GM19099 (cell line): ENCODE measurements around the gene LTBP4.

Experiments
- POLR2A ChIP-seq: IDR thresholded peaks from 3 replicates; pipeline ENCODE4 v1.6.1; 2011; ENCODE audit warnings: low read depth; ENCODE audit not compliant: insufficient read length; ENCODE audit errors: extremely low read depth

LTBP4 gene

GRCh38 chr19:40646743-40647254 is 45.6 kb downstream of the LTBP4 start:
- TF ChIP-seq POLR2A: no peak

- no peak for TF ChIP-seq POLR2A
Observed at GRCh38 chr19:40650749-40651305, 49.7 kb downstream of the LTBP4 start.

DNA sequence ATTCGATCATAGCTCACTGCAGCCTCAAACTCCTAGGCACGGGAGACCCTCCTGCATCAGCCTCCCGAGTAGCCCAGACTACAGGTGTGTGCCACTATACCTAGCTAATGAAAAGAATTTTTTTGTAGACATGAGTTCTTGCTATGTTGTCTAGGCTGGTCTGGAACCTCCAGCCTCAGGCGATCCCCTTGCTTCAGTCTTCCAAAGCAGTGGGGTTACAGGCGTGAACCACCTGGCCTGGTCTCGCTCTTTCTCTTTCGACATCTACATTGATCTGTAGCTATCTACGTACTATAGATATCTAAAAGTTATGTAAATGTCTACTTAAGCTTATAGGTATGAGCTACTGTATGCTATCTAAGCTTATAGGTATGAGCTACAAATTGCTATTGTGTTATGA is 56.9 kb downstream of the LTBP4 start:
- no peak for TF ChIP-seq POLR2A

DNA sequence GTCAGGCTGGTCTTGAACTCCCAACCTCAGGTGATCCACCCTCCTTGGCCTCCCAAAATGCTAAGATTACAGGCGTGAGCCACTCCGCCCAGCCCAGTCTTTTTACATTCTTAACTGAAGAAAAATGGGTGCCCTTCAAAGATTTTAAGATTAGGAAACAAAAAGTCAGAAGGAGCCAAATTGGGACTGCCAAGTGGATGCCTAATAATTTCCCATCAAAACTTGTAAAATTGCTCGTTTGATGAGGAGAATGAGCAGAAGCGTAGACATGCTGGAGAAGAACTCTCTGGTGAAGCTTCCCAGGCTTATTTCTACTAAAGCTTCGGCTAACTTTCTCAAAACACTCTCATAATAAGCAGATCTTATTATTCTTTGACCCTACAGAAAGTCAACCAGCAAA is 57.9 kb downstream of the LTBP4 start:
- TF ChIP-seq POLR2A: no peak

DNA sequence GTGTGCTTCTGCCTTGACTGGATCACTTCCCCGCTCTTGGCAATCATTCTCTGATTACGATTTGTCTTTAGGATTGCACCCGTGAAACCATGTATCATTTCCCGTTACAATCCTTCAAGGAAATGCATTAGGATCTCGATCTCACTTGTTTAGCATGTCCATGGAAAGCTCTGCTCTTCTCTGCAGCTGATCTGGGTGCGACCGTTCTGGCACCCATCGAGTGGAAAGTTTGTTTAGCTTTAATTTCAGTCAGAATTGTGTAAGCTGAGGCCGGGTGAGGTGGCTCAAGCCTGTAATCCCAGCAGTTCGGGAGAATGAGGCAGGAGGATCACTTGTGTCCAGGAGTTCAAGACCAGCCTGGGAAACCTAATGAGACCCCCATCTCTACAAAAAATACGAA is 58.4 kb downstream of the LTBP4 start:
- no peak for TF ChIP-seq POLR2A

DNA sequence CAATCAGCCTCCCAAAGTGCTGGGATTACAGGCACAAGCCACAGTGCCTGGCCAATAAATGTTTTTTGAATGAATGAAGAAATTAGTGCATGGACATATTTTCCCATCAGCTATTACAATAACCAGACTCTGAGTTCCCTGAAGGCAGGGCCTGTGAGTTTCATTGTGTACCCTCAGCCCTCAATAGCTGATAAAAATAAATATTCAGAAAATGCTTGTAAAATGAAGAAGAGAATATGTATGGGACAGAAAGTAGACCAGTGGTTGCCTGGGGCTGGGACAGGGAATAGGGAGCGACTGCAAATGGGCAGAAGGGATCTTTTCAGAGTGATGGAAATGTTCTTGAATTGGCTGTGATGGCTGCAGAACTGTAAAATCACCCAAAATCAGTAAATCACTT is 60.4 kb downstream of the LTBP4 start:
- no peak for TF ChIP-seq POLR2A

- TF ChIP-seq POLR2A: peak; percentile 39
Observed at GRCh38 chr19:40662925-40663694, 61.9 kb downstream of the LTBP4 start.

DNA sequence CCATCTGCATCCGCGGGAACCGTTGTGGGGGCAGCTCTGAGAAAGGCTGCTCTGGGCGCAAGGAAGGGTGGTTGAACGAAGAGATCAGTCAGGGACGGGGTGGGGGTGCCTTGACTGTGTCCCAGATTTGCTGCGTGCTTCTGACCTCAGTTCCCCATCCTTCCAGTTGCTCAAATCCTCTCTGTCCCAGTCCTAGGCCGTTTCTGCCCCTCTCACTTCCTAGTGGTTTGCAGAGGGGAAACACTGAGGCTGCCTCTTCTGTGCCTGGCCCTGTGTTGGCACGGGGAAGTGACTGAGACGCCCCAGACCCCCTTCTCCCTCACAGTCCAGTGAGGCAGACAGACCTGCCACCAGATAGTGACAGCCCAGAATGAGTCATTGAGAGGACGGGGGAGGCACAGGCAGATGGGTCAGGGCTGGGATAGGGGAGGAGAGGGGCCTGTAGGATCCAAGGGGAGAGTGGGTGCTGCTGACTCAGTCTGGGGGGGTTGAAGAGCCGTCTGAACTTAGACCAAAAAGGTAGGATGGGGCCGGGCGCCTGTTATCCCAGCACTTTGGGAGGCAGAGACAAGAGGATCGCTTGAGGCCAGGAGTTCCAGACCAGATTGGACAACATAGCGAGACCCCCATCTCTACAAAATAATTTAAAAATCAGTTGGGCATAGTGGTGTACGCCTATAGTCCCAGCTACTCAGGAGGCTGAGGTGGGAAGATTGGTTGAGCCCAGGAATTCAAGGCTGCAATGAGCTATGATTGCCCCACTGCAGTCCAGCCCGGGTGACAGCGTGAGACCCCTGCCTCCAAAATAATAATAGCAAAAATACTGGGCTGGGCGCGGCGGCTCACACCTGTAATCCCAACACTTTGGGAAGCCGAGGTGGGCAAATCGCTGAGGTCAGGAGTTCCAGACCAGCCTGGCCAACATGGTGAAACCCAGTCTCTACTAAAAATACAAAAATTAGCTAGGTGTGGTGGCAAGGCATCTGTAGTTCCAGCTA is 62.8 kb downstream of the LTBP4 start:
- no peak for TF ChIP-seq POLR2A

DNA sequence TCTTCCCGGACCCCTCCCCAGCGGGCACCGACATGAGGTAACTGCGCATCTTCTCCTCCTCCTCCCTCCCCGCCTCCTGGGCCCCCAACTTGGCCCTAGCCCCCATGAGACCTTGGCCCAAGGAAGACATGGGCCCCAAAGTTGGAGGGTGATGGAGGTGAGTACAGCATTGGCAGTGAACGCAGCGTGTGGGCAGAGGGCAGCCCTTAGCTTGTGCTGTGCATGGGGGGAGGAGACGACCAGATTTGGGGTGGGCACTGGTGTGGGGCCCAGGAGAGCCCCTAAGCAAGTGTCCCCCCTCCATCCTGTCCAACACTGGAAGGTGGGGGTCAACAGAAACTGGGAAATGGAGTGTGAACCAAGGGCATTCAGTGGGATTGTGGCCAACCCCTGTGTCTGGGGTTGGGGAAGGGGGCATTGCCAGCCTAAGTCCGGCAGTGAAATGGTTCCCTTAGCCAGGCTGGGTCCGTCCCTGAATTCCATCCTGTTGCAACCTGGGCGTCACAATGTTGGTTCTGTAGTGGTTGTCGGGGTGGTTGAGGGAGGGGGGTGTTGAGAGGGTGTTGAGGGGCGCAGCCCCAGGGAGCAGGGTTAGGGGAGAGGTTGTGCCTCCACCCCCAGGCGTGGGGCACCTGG is 65.8 kb downstream of the LTBP4 start:
- no peak for TF ChIP-seq POLR2A

- no peak for TF ChIP-seq POLR2A
Observed at GRCh38 chr19:40667602-40668001, 66.4 kb downstream of the LTBP4 start.

DNA sequence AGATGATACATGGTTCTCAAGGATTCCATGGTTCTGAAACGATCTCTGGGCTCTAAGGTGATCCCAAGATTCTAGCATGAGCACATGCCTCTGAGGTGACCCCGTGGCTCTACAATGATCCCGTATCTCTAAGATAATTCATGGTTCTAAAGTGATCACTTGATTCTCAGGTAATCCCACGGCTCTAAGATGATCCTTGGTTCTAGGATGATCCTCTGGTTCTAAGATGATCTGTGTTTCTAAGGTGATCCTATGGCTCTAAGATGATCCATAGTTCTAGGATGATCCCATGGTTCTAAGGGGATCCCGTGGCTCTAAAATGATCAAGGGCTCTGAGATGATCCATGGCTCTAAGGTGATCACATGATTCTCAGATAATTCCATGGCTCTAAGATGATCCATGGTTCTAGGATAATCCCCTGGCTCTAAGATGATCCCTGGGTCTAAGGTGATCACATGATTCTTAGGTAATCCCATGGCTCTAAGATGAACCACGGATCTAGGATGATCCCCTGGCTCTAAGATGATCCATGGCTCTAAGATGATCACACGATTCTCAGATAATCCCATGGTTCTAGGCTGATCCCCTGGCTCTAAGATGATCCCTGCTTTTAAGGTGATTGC is 67.9 kb downstream of the LTBP4 start:
- TF ChIP-seq POLR2A: no peak

DNA sequence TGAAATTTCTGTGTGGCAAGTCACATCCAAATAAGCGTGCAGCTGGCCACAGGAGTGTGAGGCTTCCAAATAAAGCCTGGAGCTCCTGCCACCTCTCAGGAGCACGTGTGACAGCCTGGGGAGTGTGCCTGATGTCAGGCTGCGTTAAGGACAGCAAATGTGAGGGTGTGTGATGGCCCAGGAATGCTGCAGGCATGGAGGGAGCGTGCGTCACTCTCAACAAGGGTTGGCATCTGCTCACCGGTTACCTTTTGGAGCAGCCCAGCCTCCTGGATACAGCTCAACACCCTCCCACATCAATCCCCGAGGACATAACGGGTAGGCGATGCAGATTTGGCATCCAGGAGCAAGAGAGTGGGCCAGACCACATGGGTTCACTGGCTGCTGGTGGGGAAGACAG is 70.2 kb downstream of the LTBP4 start:
- TF ChIP-seq POLR2A: no peak

- TF ChIP-seq POLR2A: no peak
Observed at GRCh38 chr19:40672038-40672437, 70.9 kb downstream of the LTBP4 start.

- no peak for TF ChIP-seq POLR2A
Observed at GRCh38 chr19:40672573-40673299, 71.6 kb downstream of the LTBP4 start.
